Sigmoid colon (tissue), 7 donors: ENCODE results near the gene SPPL2B. TPM values are rescaled to one million over a fixed set of nuclear protein-coding genes. Genes with fewer than 3 reads are reported as not detected.
A peak's percentile ranks its signal among the peaks of the same experiment; 100 is the strongest.

Source experiments
- DNase-seq: peaks from one replicate; pipeline ENCODE4 v3.0.0-alpha.2; 2019
- H3K27ac ChIP-seq, 4 donors: fragments of 200-600 bp; sonication (generic); one replicate each; pipeline ENCODE4 v1.5.1; 2016 to 2019; ENCODE audit warnings: mild to moderate bottlenecking in 1 of 4
- H3K27me3 ChIP-seq, 3 donors: fragments of 200-600 bp; sonication (generic); one replicate each; pipeline ENCODE4 v1.5.1; 2019; ENCODE audit warnings: mild to moderate bottlenecking in 1 of 3
- H3K36me3 ChIP-seq, 4 donors: fragments of 200-600 bp; sonication (generic); one replicate each; pipeline ENCODE4 v1.5.1; 2016 to 2019
- H3K4me1 ChIP-seq, 4 donors: fragments of 200-600 bp; sonication (generic); one replicate each; pipeline ENCODE4 v1.5.1; 2017 to 2019
- H3K4me3 ChIP-seq, 4 donors: fragments of 200-600 bp; sonication (generic); one replicate each; pipeline ENCODE4 v1.5.1; 2017 to 2019; ENCODE audit warnings: mild to moderate bottlenecking in 2 of 4, moderate library complexity in 1 of 4
- H3K9me3 ChIP-seq, 4 donors: fragments of 200-600 bp in 3 of 4; sonication (generic) in 3 of 4; one replicate each; pipeline versions ENCODE4 v1.5.1 to v1.6.1; 2013 to 2019
- CTCF ChIP-seq, 4 experiments: fragments of 450-650 bp in 3 of 4; fragments of 200-600 bp in 1 of 4; IDR thresholded peaks; one replicate each; pipeline ENCODE4 v1.5.1; 2016 to 2019; ENCODE audit warnings: antibody characterized with exemption in 4 of 4, mild to moderate bottlenecking in 3 of 4, moderate library complexity in 2 of 4
- EP300 ChIP-seq, 4 donors: sonication (generic); formaldehyde crosslinking; IDR thresholded peaks; one replicate each; pipeline ENCODE4 v1.6.1; 2017; ENCODE audit warnings: antibody characterized with exemption in 4 of 4
- POLR2A ChIP-seq, 2 donors: fragments of 450-650 bp; IDR thresholded peaks; one replicate each; pipeline ENCODE4 v1.6.1; 2016; ENCODE audit warnings: antibody characterized with exemption in 2 of 2, mild to moderate bottlenecking in 2 of 2, moderate library complexity in 2 of 2
- POLR2AphosphoS5 ChIP-seq, 4 donors: sonication (generic); formaldehyde crosslinking; IDR thresholded peaks; one replicate each; pipeline ENCODE4 v1.6.1; 2017; ENCODE audit warnings: antibody characterized with exemption in 4 of 4
- WGBS, 2 donors: extraction: QIAGEN DNeasy Blood & Tissue Kit; methylation state at CpG; one replicate each; pipeline ENCODE4 v1.1.7; 2013; 5-methylcytosine and 5-hydroxymethylcytosine counted together
- intact Hi-C: fragments of 100-400 bp; cut with DNase I; formaldehyde crosslinking; loops from one replicate; pipeline ENCODE4 v1.15.1; 2023
- polyA plus RNA-seq, 3 donors: library from polyadenylated mRNA; stranded (reverse); fragments of 200-250 nt; gene quantifications; one replicate each; pipeline ENCODE4 v1.2.3, GENCODE V29; 2013
- total RNA-seq, 4 donors: library from RNA; depleted of rRNA; stranded (reverse); fragments of >200 nt; gene quantifications; one replicate each; pipeline ENCODE4 v1.1.0, GENCODE V29; 2016
- donor health status: healthy with polysubstance abuse.
- donor health status: Bipolar disorder and iron deficiency.
- donor health status: healthy.

The SPPL2B gene
- total and polyA plus RNA-seq, 7 donors, result 6.0 to 145 (median 17.1) TPM

- TF ChIP-seq POLR2A (IDR thresholded peaks at IDR 0.05) (no peak), CTCF (IDR thresholded peaks at IDR 0.05) (no peak), EP300 (IDR thresholded peaks at IDR 0.05) (no peak), POLR2AphosphoS5 (IDR thresholded peaks at IDR 0.05) (no peak)
- H3K9me3 ChIP-seq, result no peaks in the 10 kb centered on the region
- no peaks in the 10 kb centered on the region for H3K36me3 ChIP-seq
- no peak overlapping the region for H3K4me3 ChIP-seq
- intact Hi-C loops, result no loop called here
- peaks cover 30 to 54% (median 44%) of the 10 kb centered on the region in 3 donors for H3K27me3 ChIP-seq
- H3K27ac ChIP-seq, result no peak overlapping the region
- WGBS, 2 donors, result 60 to 82% methylated on average over 17 of the region's 17 CpGs
- no peak for DNase-seq
- H3K4me1 ChIP-seq, result peaks cover 0 to 28% (median 26%) of the 10 kb centered on the region in 4 donors
Observed at GRCh38 chr19:2288338-2288817, 40.1 kb upstream of the SPPL2B start.

- no peaks in the 10 kb centered on the region for H3K9me3 ChIP-seq
- 31 to 44% methylated on average over 28 of the region's 28 CpGs for WGBS, 2 donors
- H3K27me3 ChIP-seq, result peaks cover 30 to 54% (median 44%) of the 10 kb centered on the region in 3 donors
- DNase-seq, result no peak
- intact Hi-C loops, result no loop called here
- no peaks in the 10 kb centered on the region for H3K36me3 ChIP-seq
- H3K4me1 ChIP-seq, result peaks cover 0 to 33% (median 29%) of the 10 kb centered on the region in 4 donors
- H3K4me3 ChIP-seq, result peak overlapping the region in 1 of 4 donors; percentile 46
- H3K27ac ChIP-seq, result peak overlapping the region in 2 of 4 donors; percentile 17 to 37
- no peak for TF ChIP-seq POLR2AphosphoS5 (IDR thresholded peaks at IDR 0.05)
Observed at GRCh38 chr19:2288818-2289713, 39.4 kb upstream of the SPPL2B start.

GRCh38 chr19:2289714-2290435, 38.6 kb upstream of the SPPL2B start:
- Histone ChIP-seq H3K27ac (peak overlapping the region in 3 of 4 donors; percentile 17 to 37 (median 31)), H3K27me3 (peaks cover 30 to 54% (median 44%) of the 10 kb centered on the region in 3 donors), H3K9me3 (no peaks in the 10 kb centered on the region), H3K4me1 (peaks cover 0 to 41% (median 37%) of the 10 kb centered on the region in 4 donors), H3K4me3 (peak overlapping the region in 3 of 4 donors; percentile 28 to 46 (median 40)), H3K36me3 (no peaks in the 10 kb centered on the region)
- WGBS, 2 donors, result 1% methylated on average over 74 of the region's 74 CpGs
- intact Hi-C loops, result no loop called here
- no peak for DNase-seq
- TF ChIP-seq EP300 (IDR thresholded peaks at IDR 0.05) (no peak), POLR2A (IDR thresholded peaks at IDR 0.05) (no peak), POLR2AphosphoS5 (IDR thresholded peaks at IDR 0.05) (no peak)

GRCh38 chr19:2290441-2291184, 37.9 kb upstream of the SPPL2B start:
- TF ChIP-seq CTCF (IDR thresholded peaks at IDR 0.05), result no peak
- no peak for TF ChIP-seq POLR2A (IDR thresholded peaks at IDR 0.05)
- no peak for TF ChIP-seq POLR2AphosphoS5 (IDR thresholded peaks at IDR 0.05)
- no peak for TF ChIP-seq EP300 (IDR thresholded peaks at IDR 0.05)

GRCh38 chr19:2291185-2291751, 37.2 kb upstream of the SPPL2B start:
- WGBS, 2 donors, result 9 to 37% methylated on average over 67 of the region's 67 CpGs
- H3K27ac ChIP-seq, result no peak overlapping the region
- peaks cover 30 to 49% (median 44%) of the 10 kb centered on the region in 3 donors for H3K27me3 ChIP-seq
- peak overlapping the region in 3 of 4 donors; percentile 28 to 46 (median 40) for H3K4me3 ChIP-seq
- no peaks in the 10 kb centered on the region for H3K36me3 ChIP-seq
- intact Hi-C loops, result no loop called here
- DNase-seq, result no peak
- no peak for TF ChIP-seq CTCF (IDR thresholded peaks at IDR 0.05)
- no peak for TF ChIP-seq EP300 (IDR thresholded peaks at IDR 0.05)
- no peak for TF ChIP-seq POLR2A (IDR thresholded peaks at IDR 0.05)
- no peak for TF ChIP-seq POLR2AphosphoS5 (IDR thresholded peaks at IDR 0.05)
- no peaks in the 10 kb centered on the region for H3K9me3 ChIP-seq
- peaks cover 0 to 52% (median 46%) of the 10 kb centered on the region in 4 donors for H3K4me1 ChIP-seq

More at GRCh38 chr19:2290441-2291184, 37.9 kb upstream of the SPPL2B start:
- peaks cover 0 to 48% (median 44%) of the 10 kb centered on the region in 4 donors for H3K4me1 ChIP-seq
- H3K36me3 ChIP-seq, result no peaks in the 10 kb centered on the region
- no peaks in the 10 kb centered on the region for H3K9me3 ChIP-seq
- peak overlapping the region in 3 of 4 donors; percentile 28 to 46 (median 40) for H3K4me3 ChIP-seq
- H3K27me3 ChIP-seq, result peaks cover 30 to 49% (median 44%) of the 10 kb centered on the region in 3 donors
- H3K27ac ChIP-seq, result peak overlapping the region in 1 of 4 donors; percentile 31
- DNase-seq, result no peak
- 3% methylated on average over 82 of the region's 82 CpGs for WGBS, 2 donors
- intact Hi-C loops, result no loop called here
